IPS DF 6.9 (cell line): Measurements from ENCODE around the gene ANK3.

Experiments
- DNase-seq: peaks from one replicate; pipeline ENCODE4 v3.0.0-alpha.2; 2013; ENCODE audit warnings: low read depth, low spot score
- H3K27ac ChIP-seq: one replicate; pipeline ENCODE4 v1.5.1; 2013; ENCODE audit warnings: low read length, control low read depth
- H3K27me3 ChIP-seq: 2 replicates; pipeline ENCODE4 v1.6.1; 2013; ENCODE audit warnings: mild to moderate bottlenecking, low read length; ENCODE audit not compliant: control insufficient read depth, insufficient read depth
- H3K36me3 ChIP-seq: 2 replicates; pipeline ENCODE4 v1.6.1; 2013; ENCODE audit warnings: low read length; ENCODE audit not compliant: control insufficient read depth, insufficient read depth
- H3K4me1 ChIP-seq: 2 replicates; pipeline ENCODE4 v1.6.1; 2013; ENCODE audit warnings: low read length; ENCODE audit not compliant: control insufficient read depth, insufficient read depth
- H3K4me3 ChIP-seq: 2 replicates; pipeline ENCODE4 v1.5.1; 2013; ENCODE audit warnings: mild to moderate bottlenecking, low read length
- H3K9me3 ChIP-seq: 2 replicates; pipeline ENCODE4 v1.6.1; 2013; ENCODE audit warnings: low read length, inconsistent platforms; ENCODE audit not compliant: control insufficient read depth, insufficient read depth
- WGBS: extraction: QIAGEN DNeasy Blood & Tissue Kit; methylation state at CpG from one replicate; pipeline ENCODE4 v1.1.7; 2013; ENCODE audit warnings: mixed read lengths, missing lambda C conversion rate; ENCODE audit not compliant: insufficient read length, insufficient coverage; 5-methylcytosine and 5-hydroxymethylcytosine counted together

The ANK3 gene

GRCh38 chr10:60237977-60238758, 151.5 kb downstream of the ANK3 start:
- Histone ChIP-seq H3K4me1 (no peaks in the 10 kb centered on the region), H3K27ac (no peak overlapping the region), H3K4me3 (no peak overlapping the region), H3K9me3 (no peaks in the 10 kb centered on the region), H3K27me3 (no peaks in the 10 kb centered on the region), H3K36me3 (no peaks in the 10 kb centered on the region)
- WGBS: no CpG with 5 or more reads among the region's 6 CpGs
- peak; percentile 27 for DNase-seq

- H3K36me3 ChIP-seq: no peaks in the 10 kb centered on the region
- no CpG with 5 or more reads among the region's 9 CpGs for WGBS
- H3K4me3 ChIP-seq: no peak overlapping the region
- no peak for DNase-seq
- no peak overlapping the region for H3K27ac ChIP-seq
- no peaks in the 10 kb centered on the region for H3K9me3 ChIP-seq
- no peaks in the 10 kb centered on the region for H3K27me3 ChIP-seq
- H3K4me1 ChIP-seq: no peaks in the 10 kb centered on the region
Measured at GRCh38 chr10:60236869-60237524, 152.7 kb downstream of the ANK3 start.

GRCh38 chr10:60235001-60235400, 154.7 kb downstream of the ANK3 start:
- no peaks in the 10 kb centered on the region for H3K36me3 ChIP-seq

GRCh38 chr10:60234551-60234950, 155.1 kb downstream of the ANK3 start:
- no peaks in the 10 kb centered on the region for H3K27me3 ChIP-seq
- H3K9me3 ChIP-seq: no peaks in the 10 kb centered on the region
- no peaks in the 10 kb centered on the region for H3K4me1 ChIP-seq
- WGBS: 100% methylated on average over 1 of the region's 4 CpGs
- H3K4me3 ChIP-seq: no peak overlapping the region
- no peaks in the 10 kb centered on the region for H3K36me3 ChIP-seq
- H3K27ac ChIP-seq: no peak overlapping the region
- no peak for DNase-seq

More at GRCh38 chr10:60235001-60235400, 154.7 kb downstream of the ANK3 start:
- Histone ChIP-seq H3K4me1 (no peaks in the 10 kb centered on the region), H3K27me3 (no peaks in the 10 kb centered on the region), H3K4me3 (no peak overlapping the region), H3K9me3 (no peaks in the 10 kb centered on the region), H3K27ac (no peak overlapping the region)
- no CpG with 5 or more reads among the region's 1 CpG for WGBS
- DNase-seq: no peak

- Histone ChIP-seq H3K4me3 (no peak overlapping the region), H3K27me3 (no peaks in the 10 kb centered on the region), H3K4me1 (no peaks in the 10 kb centered on the region), H3K9me3 (no peaks in the 10 kb centered on the region), H3K27ac (no peak overlapping the region), H3K36me3 (no peaks in the 10 kb centered on the region)
- DNase-seq: no peak
Measured at GRCh38 chr10:60230892-60231291, 158.8 kb downstream of the ANK3 start.

GRCh38 chr10:60224066-60224705, 165.5 kb downstream of the ANK3 start:
- no CpG with 5 or more reads among the region's 8 CpGs for WGBS
- DNase-seq: no peak
- H3K27me3 ChIP-seq: no peaks in the 10 kb centered on the region
- no peak overlapping the region for H3K27ac ChIP-seq
- no peaks in the 10 kb centered on the region for H3K9me3 ChIP-seq
- H3K4me3 ChIP-seq: no peak overlapping the region
- peaks cover 1% of the 10 kb centered on the region; the same call in 1 of the 2 replicates for H3K4me1 ChIP-seq
- H3K36me3 ChIP-seq: no peaks in the 10 kb centered on the region

GRCh38 chr10:60222047-60222446, 167.6 kb downstream of the ANK3 start:
- Histone ChIP-seq H3K36me3 (no peaks in the 10 kb centered on the region), H3K4me3 (no peak overlapping the region), H3K9me3 (no peaks in the 10 kb centered on the region), H3K4me1 (peaks cover 1% of the 10 kb centered on the region; the same call in 1 of the 2 replicates), H3K27ac (no peak overlapping the region), H3K27me3 (no peaks in the 10 kb centered on the region)
- no peak for DNase-seq
- no CpG with 5 or more reads among the region's 3 CpGs for WGBS

GRCh38 chr10:60212195-60212594, 177.5 kb downstream of the ANK3 start:
- H3K27ac ChIP-seq: no peak overlapping the region
- H3K4me3 ChIP-seq: no peak overlapping the region
- no peaks in the 10 kb centered on the region; the same call in 1 of the 2 replicates for H3K36me3 ChIP-seq
- WGBS: no CpG with 5 or more reads among the region's 1 CpG
- H3K9me3 ChIP-seq: no peaks in the 10 kb centered on the region
- H3K27me3 ChIP-seq: no peaks in the 10 kb centered on the region
- no peak for DNase-seq
- no peaks in the 10 kb centered on the region for H3K4me1 ChIP-seq

GRCh38 chr10:60209874-60210570, 179.7 kb downstream of the ANK3 start:
- Histone ChIP-seq H3K4me1 (no peaks in the 10 kb centered on the region), H3K4me3 (no peak overlapping the region), H3K27me3 (no peaks in the 10 kb centered on the region), H3K27ac (no peak overlapping the region), H3K9me3 (no peaks in the 10 kb centered on the region), H3K36me3 (no peaks in the 10 kb centered on the region; the same call in 1 of the 2 replicates)
- no CpG with 5 or more reads among the region's 7 CpGs for WGBS
- no peak for DNase-seq

GRCh38 chr10:60208676-60209269, 180.9 kb downstream of the ANK3 start:
- no peaks in the 10 kb centered on the region for H3K4me1 ChIP-seq
- WGBS: no CpG with 5 or more reads among the region's 4 CpGs
- H3K27ac ChIP-seq: no peak overlapping the region

More at GRCh38 chr10:60208676-60209269, 180.9 kb downstream of the ANK3 start:
- H3K36me3 ChIP-seq: no peaks in the 10 kb centered on the region; the same call in 1 of the 2 replicates
- no peak overlapping the region for H3K4me3 ChIP-seq
- no peaks in the 10 kb centered on the region for H3K27me3 ChIP-seq
- no peaks in the 10 kb centered on the region for H3K9me3 ChIP-seq
- no peak for DNase-seq
